Psoas muscle (tissue), 8 donors: ENCODE data around the gene TOR1AIP2. TPM values are rescaled to one million over a fixed set of nuclear protein-coding genes. Genes with fewer than 3 reads are reported as not detected.
"Not testable (repeated sequence)": the region's sequence is repeated elsewhere in the genome, so short reads cannot be mapped to it uniquely, and the experiment has no call there.

Source experiments
- ATAC-seq, 4 donors: fragments of 200-7000 bp; cut with Tn5 transposase; one replicate each; pipeline ENCODE4 v1.9.1; 2020; ENCODE audit warnings: moderate library complexity in 3 of 4, mild to moderate bottlenecking in 2 of 4
- DNase-seq, 2 donors: peaks; one replicate each; pipeline ENCODE4 v3.0.0-alpha.2; 2020
- H3K27ac ChIP-seq: fragments of 200-600 bp; one replicate; pipeline ENCODE4 v1.8.0; 2022
- H3K27me3 ChIP-seq, 3 donors: fragments of 200-600 bp in 1 of 3; one replicate each; pipeline versions ENCODE4 v1.6.1 to v1.8.0; 2013 to 2022; ENCODE audit warnings: low read length in 2 of 3, mild to moderate bottlenecking in 2 of 3, moderate library complexity in 1 of 3; ENCODE audit not compliant: insufficient read depth in 3 of 3
- H3K36me3 ChIP-seq, 2 donors: fragments of 200-600 bp in 1 of 2; one replicate each; pipeline versions ENCODE4 v1.6.1 to v1.8.0; 2013 to 2022; ENCODE audit warnings: low read depth in 1 of 2, mild to moderate bottlenecking in 1 of 2, moderate library complexity in 1 of 2; ENCODE audit not compliant: insufficient read depth in 1 of 2
- H3K4me1 ChIP-seq: fragments of 200-600 bp; one replicate; pipeline ENCODE4 v1.8.0; 2022
- H3K4me3 ChIP-seq: fragments of 200-600 bp; one replicate; pipeline ENCODE4 v1.8.0; 2022; ENCODE audit warnings: mild to moderate bottlenecking
- H3K9me3 ChIP-seq: fragments of 200-600 bp; one replicate; pipeline ENCODE4 v1.8.0; 2022
- WGBS, 3 donors: extraction: QIAGEN DNeasy Blood & Tissue Kit; methylation state at CpG; one replicate each; pipeline versions ENCODE4 v1.1.6 to v1.1.7; 2013; 5-methylcytosine and 5-hydroxymethylcytosine counted together
- intact Hi-C, 2 donors: fragments of 100-400 bp; cut with DNase I; formaldehyde crosslinking; loops; one replicate each; pipeline versions ENCODE4 v1.11.0 to v1.14.2; 2022
- polyA plus RNA-seq, 3 donors: library from polyadenylated mRNA; stranded (reverse); fragments of 200-250 nt; gene quantifications; one replicate each; pipeline ENCODE4 v1.2.3, GENCODE V29; 2013
- total RNA-seq, 4 donors: library from RNA; stranded (reverse); fragmentation: NEBNext Ultra II Directional in 2 of 4; extraction: Animal tissue kit (Norgen Biotek cat#: 25700) in 2 of 4; gene quantifications; one replicate each; pipeline versions ENCODE4 v1.2.1 to v1.2.4, GENCODE V29; 2021 to 2023
- TF ChIP-seq, protein P1 (sequence below): fragments of 200-600 bp; IDR thresholded peaks from one replicate; pipeline ENCODE4 v1.8.0; 2022; ENCODE audit warnings: antibody characterized with exemption
- donor health status: healthy with polysubstance abuse.
- donor health status: DM: no; HTN: no; CAD: no; lungs with moderate emphysema.
- donor health status: Bipolar disorder and iron deficiency.
- donor health status: healthy.
- donor health status: DM: yes; HTN: yes; CAD: no.
- donor health status: DM: no; HTN: no; CAD: no.
- donor health status: DM: no; HTN: no; CAD: no.
- donor health status: DM: yes; HTN: yes; CAD: no.

The TOR1AIP2 gene
- total and polyA plus RNA-seq, 7 donors = 10.9 to 98.3 (median 57.2) TPM

DNA sequence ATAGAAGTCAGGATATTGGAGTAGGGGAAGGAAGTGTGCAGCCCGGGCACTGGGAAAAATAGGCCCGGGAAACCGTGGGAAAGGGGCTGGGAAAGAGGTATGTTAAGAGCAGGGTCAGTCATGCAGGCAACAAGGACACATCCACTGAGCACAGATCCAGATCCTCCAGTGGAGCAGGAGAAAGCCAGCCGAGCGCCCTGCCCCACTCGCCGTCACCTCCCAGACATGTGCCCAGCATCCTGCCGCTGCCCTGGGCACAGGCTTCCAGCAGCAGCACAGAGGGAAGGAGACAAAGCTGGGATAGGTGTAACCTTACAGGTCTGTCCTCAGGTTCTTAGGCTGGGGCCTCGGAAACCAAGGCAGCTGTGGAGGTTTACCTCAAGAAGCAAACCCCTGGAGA is 70.3 kb downstream of the TOR1AIP2 start:
- WGBS, 3 donors = 85 to 95% (median 90%) methylated on average over 9 of the region's 9 CpGs
- ATAC-seq = no peak
- no peak for DNase-seq
- Histone ChIP-seq H3K36me3 (no peaks in the 10 kb centered on the region), H3K4me1 (no peaks in the 10 kb centered on the region), H3K27me3 (peaks cover 0 to 5% (median 4%) of the 10 kb centered on the region in 3 donors), H3K4me3 (no peak overlapping the region), H3K9me3 (no peaks in the 10 kb centered on the region), H3K27ac (no peak overlapping the region)
- intact Hi-C loops = no loop called here
- TF ChIP-seq, protein P1, sequence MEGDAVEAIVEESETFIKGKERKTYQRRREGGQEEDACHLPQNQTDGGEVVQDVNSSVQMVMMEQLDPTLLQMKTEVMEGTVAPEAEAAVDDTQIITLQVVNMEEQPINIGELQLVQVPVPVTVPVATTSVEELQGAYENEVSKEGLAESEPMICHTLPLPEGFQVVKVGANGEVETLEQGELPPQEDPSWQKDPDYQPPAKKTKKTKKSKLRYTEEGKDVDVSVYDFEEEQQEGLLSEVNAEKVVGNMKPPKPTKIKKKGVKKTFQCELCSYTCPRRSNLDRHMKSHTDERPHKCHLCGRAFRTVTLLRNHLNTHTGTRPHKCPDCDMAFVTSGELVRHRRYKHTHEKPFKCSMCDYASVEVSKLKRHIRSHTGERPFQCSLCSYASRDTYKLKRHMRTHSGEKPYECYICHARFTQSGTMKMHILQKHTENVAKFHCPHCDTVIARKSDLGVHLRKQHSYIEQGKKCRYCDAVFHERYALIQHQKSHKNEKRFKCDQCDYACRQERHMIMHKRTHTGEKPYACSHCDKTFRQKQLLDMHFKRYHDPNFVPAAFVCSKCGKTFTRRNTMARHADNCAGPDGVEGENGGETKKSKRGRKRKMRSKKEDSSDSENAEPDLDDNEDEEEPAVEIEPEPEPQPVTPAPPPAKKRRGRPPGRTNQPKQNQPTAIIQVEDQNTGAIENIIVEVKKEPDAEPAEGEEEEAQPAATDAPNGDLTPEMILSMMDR = no peak

- TF ChIP-seq, protein P1 = no peak
- DNase-seq (no peak), ATAC-seq (no peak)
- WGBS, 3 donors = 53 to 74% (median 74%) methylated on average over 4 of the region's 4 CpGs
- Histone ChIP-seq H3K4me3 (no peak overlapping the region), H3K36me3 (no peaks in the 10 kb centered on the region), H3K9me3 (no peaks in the 10 kb centered on the region), H3K4me1 (no peaks in the 10 kb centered on the region), H3K27me3 (peaks cover 0 to 5% (median 0%) of the 10 kb centered on the region in 3 donors), H3K27ac (no peak overlapping the region)
- intact Hi-C loops = no loop called here
These were observed 71.3 kb downstream of the TOR1AIP2 start for GRCh38 chr1:179806333-179806732.

DNA sequence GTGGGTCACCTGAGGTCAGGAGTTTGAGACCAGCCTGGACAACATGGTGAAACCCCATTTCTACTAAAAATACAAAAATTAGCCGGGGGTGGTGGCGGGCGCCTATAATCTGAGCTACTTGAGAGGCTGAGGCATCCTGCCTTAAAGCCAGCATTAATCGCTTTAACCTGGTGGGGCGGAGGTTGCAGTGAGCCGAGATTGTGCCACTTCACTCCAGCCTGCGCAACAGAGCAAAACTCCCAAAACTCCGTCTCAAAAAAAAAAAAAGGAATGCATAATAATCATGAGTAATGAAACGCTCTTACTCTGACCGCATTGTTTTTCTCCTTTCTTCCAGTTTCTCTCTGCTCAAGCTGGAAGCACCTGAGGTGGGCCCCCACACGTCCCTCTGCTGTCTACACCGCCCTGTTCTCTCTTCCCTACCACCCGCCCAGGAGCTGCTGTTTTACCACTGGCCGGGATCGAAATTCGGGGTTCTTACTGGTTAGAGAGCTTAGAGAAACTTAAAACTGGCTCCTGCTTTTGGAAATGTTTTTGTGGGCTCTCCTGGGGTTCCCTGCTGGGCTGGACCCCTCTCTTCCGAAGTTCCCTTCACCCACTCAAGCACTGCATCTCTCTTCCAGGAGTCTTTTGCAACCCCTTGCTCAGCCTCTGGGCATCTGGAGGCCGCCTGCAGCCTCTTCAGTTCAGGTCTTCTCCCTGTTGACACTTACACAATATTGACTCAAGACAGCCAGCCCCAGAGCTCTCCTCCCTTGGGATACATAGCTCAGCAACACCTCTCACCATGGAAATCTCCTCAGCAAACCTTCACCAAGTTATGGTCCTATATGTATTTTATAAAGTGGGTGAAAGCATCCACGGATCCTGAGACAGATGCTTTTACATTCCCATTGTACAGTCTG is 72.1 kb downstream of the TOR1AIP2 start:
- Histone ChIP-seq H3K4me3 (no peak overlapping the region), H3K36me3 (no peaks in the 10 kb centered on the region), H3K27ac (no peak overlapping the region), H3K9me3 (no peaks in the 10 kb centered on the region), H3K4me1 (no peaks in the 10 kb centered on the region), H3K27me3 (peaks cover 0 to 5% (median 0%) of the 10 kb centered on the region in 3 donors)
- DNase-seq (no peak), ATAC-seq (no peak)
- WGBS, 3 donors = 91 to 94% (median 93%) methylated on average over 19 of the region's 19 CpGs
- TF ChIP-seq, protein P1 = no peak
- intact Hi-C loops = no loop called here

- intact Hi-C loops, H3K9me3 ChIP-seq, H3K36me3 ChIP-seq, H3K27me3 ChIP-seq, H3K27ac ChIP-seq, H3K4me1 ChIP-seq, ATAC-seq, DNase-seq, H3K4me3 ChIP-seq: not testable (repeated sequence)
- WGBS, 3 donors = 95 to 99% (median 96%) methylated on average over 2 of the region's 2 CpGs
These were observed 73.2 kb downstream of the TOR1AIP2 start for GRCh38 chr1:179804417-179804816.

DNA sequence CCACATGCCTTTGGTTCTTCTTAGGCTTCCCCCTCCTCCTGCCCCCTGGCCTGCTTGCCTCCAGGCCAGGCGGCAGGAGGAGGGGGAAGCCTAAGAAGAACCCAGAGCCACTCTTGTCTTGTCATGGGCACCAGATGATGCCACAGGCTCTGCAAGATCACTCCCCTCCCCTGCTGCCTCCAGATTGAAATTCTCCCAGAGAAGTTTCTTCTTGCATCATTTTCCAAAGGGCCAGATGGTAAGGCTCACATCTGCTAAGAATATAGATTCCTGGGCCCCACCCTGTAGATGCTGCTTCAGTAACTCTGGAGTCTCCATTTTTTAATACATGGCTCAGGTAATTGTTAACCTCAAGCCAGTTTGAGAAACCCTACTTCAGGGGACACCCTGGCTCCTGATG is 73.7 kb downstream of the TOR1AIP2 start:
- Histone ChIP-seq H3K27ac (no peak overlapping the region), H3K36me3 (no peaks in the 10 kb centered on the region), H3K4me3 (no peak overlapping the region), H3K9me3 (no peaks in the 10 kb centered on the region), H3K27me3 (no peaks in the 10 kb centered on the region), H3K4me1 (no peaks in the 10 kb centered on the region)
- intact Hi-C loops = no loop called here
- TF ChIP-seq, protein P1 = no peak
- no peak for DNase-seq
- no peak for ATAC-seq
- 82 to 100% methylated on average over 1 of the region's 1 CpG; no CpG with 5 or more reads in 1 of the 3 donors for WGBS, 3 donors
